Epithelial cell of proximal tubule (primary cell): ENCODE results near the gene PCK1. TPM values are rescaled to one million over a fixed set of nuclear protein-coding genes. Genes with fewer than 3 reads are reported as not detected.
A peak's percentile ranks its signal among the peaks of the same experiment; 100 is the strongest.

ENCODE experiments used
- DNase-seq: peaks from one replicate; pipeline ENCODE4 v3.0.0-alpha.2; 2011; ENCODE audit warnings: low read depth
- H3K4me3 ChIP-seq: 2 replicates; pipeline ENCODE4 v1.5.1; 2011; ENCODE audit warnings: low read depth, mild to moderate bottlenecking, low read length
- total RNA-seq: library from RNA; depleted of rRNA; stranded (reverse); fragments of >200 nt; gene quantifications from 2 replicates; pipeline ENCODE4 v1.2.3, GENCODE V29; 2015
- TF ChIP-seq, protein P1 (sequence below): conservative IDR thresholded peaks from 2 replicates; pipeline ENCODE4 v1.5.1; 2012; ENCODE audit warnings: low read depth, mild to moderate bottlenecking, low read length

PCK1 gene
- total RNA-seq, 1 donor from 2014 or later = not detected

GRCh38 chr20:57591289-57592229 lies 30.6 kb downstream of the PCK1 start:
- no peak for DNase-seq
- TF ChIP-seq, protein P1, sequence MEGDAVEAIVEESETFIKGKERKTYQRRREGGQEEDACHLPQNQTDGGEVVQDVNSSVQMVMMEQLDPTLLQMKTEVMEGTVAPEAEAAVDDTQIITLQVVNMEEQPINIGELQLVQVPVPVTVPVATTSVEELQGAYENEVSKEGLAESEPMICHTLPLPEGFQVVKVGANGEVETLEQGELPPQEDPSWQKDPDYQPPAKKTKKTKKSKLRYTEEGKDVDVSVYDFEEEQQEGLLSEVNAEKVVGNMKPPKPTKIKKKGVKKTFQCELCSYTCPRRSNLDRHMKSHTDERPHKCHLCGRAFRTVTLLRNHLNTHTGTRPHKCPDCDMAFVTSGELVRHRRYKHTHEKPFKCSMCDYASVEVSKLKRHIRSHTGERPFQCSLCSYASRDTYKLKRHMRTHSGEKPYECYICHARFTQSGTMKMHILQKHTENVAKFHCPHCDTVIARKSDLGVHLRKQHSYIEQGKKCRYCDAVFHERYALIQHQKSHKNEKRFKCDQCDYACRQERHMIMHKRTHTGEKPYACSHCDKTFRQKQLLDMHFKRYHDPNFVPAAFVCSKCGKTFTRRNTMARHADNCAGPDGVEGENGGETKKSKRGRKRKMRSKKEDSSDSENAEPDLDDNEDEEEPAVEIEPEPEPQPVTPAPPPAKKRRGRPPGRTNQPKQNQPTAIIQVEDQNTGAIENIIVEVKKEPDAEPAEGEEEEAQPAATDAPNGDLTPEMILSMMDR = no peak

GRCh38 chr20:57592263-57593092 lies 31.6 kb downstream of the PCK1 start:
- no peak for DNase-seq

More at GRCh38 chr20:57591289-57592229, 30.6 kb downstream of the PCK1 start:
- no peak overlapping the region for H3K4me3 ChIP-seq

DNA sequence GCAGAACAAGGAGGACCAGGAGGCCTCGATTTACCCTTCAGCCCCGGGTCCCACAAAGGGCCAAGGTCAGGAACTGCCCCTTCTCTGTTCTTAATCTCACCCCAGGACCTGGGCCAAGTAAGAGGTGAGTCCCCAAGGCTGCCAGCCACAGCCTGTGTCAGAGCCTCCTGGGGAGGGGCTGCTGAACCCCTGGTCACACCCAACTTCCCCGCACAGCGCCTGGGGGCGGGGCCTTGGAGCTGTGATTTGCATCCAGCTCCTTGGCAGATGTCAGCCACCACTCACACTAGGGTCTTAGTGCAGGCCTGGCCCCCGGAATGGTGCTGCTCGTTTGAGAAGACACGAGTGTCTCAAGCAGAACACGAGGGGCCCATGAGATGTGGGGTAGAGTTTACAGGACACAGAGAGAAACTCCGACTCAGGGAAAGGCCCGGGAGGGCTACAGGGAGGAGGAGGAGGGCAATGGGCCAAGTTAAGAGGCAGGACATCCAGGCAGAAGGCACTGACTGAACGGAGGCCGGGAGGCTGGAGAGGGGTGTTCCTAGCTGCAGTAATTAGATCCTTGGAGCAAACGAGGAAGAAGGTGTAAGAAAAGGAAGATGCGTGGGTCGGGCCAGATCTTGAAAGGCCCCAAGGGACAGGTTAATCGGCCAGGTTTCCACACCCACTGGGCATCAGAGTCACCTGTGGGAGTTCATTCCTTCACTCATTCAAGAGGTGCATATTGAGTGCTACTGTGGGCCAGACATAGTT lies 32.4 kb downstream of the PCK1 start:
- DNase-seq = no peak
- no peak overlapping the region for H3K4me3 ChIP-seq
- TF ChIP-seq, protein P1 = no peak

More at GRCh38 chr20:57592263-57593092, 31.6 kb downstream of the PCK1 start:
- TF ChIP-seq, protein P1 = no peak
- H3K4me3 ChIP-seq = no peak overlapping the region

DNA sequence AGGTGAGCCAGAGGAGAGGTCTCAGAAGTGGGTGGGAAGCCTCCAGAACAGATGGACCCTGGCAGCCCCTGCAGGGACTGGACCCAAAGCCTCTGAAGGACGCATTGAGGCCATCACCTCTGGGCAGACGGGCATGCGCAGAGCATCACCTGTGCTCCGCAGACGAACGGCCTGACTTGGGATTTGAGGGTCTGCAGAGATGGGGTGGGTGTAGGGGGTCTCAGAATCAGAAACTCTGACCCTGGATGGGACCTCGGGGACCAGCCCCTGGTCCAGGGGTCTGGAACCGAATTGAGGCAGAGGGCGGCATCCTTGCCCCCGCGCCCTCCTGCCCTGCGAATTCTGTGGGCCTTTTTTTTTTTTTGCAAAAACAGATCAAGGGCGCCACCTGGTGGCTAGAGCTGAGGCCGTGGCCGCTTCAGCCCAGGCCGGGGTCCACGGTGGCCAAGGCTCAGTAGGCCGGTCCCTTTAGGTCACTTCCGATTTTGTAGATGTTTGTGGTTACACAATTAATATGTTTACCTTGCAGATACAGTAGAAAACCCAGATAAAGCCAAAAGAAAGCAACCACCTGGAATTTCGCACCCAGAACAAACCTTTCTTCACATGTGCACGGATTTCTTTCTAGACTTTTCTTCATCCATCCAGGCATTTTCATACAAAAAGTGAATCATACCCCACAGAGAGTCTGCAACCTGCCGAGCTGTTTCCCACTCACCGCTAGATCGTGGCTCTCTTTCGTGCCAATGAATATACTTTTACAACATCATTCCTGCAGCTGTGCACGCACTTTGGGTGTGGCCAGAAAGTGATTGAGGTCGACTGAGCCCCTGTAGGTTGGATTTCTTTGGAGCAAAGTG lies 33.4 kb downstream of the PCK1 start:
- H3K4me3 ChIP-seq = no peak overlapping the region
- no peak for DNase-seq
- TF ChIP-seq, protein P1 = peak; percentile 75

GRCh38 chr20:57595041-57596030 lies 34.4 kb downstream of the PCK1 start:
- H3K4me3 ChIP-seq = no peak overlapping the region
- no peak for DNase-seq
- TF ChIP-seq, protein P1 = no peak
